Activated CD4-positive, alpha-beta T cell treated with anti-CD3 and anti-CD28 coated beads for 36 hours (primary cell): ENCODE measurements around the gene PAQR5. TPM values are rescaled to one million over a fixed set of nuclear protein-coding genes. Genes with fewer than 3 reads are reported as not detected.
"Not testable (repeated sequence)": the region's sequence is repeated elsewhere in the genome, so short reads cannot be mapped to it uniquely, and the experiment has no call there.

Experiments used
- ATAC-seq: fragments of 200-7000 bp; cut with Tn5 transposase; one replicate; pipeline ENCODE4 v1.10.0; 2021; ENCODE audit warnings: mild to moderate bottlenecking, moderate library complexity
- CTCF ChIA-PET: fragments of 350-600 bp; sonication (Branson Sonifier 250); formaldehyde crosslinking; loops from one replicate; lab custom pipeline; 2021; ENCODE audit warnings: antibody characterized with exemption; lab: Charles Lee
- POLR2A ChIA-PET: fragments of 350-600 bp; sonication (Branson Sonifier 250); formaldehyde crosslinking; loops from one replicate; lab custom pipeline; 2021; ENCODE audit warnings: antibody characterized with exemption, inconsistent platforms; lab: Charles Lee
- DNase-seq: peaks from one replicate; pipeline ENCODE4 v3.0.0-alpha.2; 2020
- H3K27ac Mint-ChIP-seq: one replicate; pipeline ENCODE4 v1.8.0; 2021; ENCODE audit warnings: mixed read lengths
- H3K27me3 Mint-ChIP-seq: one replicate; pipeline ENCODE4 v1.8.0; 2021; ENCODE audit warnings: mixed read lengths
- H3K36me3 Mint-ChIP-seq: one replicate; pipeline ENCODE4 v1.8.0; 2021; ENCODE audit warnings: low read depth, mixed read lengths
- H3K4me1 Mint-ChIP-seq: one replicate; pipeline ENCODE4 v1.8.0; 2021; ENCODE audit warnings: mixed read lengths
- H3K4me3 Mint-ChIP-seq: one replicate; pipeline ENCODE4 v1.8.0; 2021; ENCODE audit warnings: mild to moderate bottlenecking, moderate library complexity, mixed read lengths
- H3K9me3 Mint-ChIP-seq: one replicate; pipeline ENCODE4 v1.8.0; 2021; ENCODE audit warnings: low read depth, mixed read lengths
- intact Hi-C, 2 experiments: fragments of 100-400 bp; cut with DNase I in 1 of 2; cut with micrococcal nuclease in 1 of 2; formaldehyde crosslinking; loops; one replicate each; pipeline versions ENCODE4 v1.14.2 to v1.15.1; 2022 to 2024; cut with DNase I, micrococcal nuclease
- total RNA-seq, 2 experiments: library from RNA; stranded (reverse); gene quantifications; one replicate each; pipeline ENCODE4 v1.2.3, GENCODE V29; 2021

The PAQR5 gene
- total RNA-seq, 2 experiments from 2014 or later = 0.05 TPM; not detected in 1

DNA sequence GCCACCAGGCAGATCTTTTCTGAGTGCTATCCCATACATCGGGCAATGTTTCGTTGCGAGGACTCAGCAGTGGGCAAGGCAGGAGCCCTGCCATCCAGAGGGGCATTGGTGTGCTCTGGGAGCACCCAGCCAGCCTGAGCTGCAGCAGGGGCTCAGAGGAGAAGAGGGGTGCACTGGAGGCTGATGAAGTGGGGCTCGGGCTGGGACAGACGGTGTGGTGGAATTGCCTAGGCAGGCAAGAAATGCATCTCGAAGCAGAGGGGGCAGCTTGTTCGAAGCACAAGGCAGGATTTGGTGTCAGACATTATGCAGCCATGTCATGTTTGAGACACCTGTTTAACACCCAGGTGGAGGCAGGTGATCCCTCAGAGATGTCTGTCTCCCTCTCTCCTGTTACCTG, 19.3 kb downstream of the PAQR5 start:
- Mint-ChIP-seq H3K27me3 (peaks cover 19% of the 10 kb centered on the region), H3K27ac (no peak overlapping the region), H3K4me3 (no peak overlapping the region), H3K36me3 (no peaks in the 10 kb centered on the region), H3K9me3 (no peaks in the 10 kb centered on the region), H3K4me1 (peaks cover 22% of the 10 kb centered on the region)
- intact Hi-C loops = no loop called here
- ATAC-seq (no peak), DNase-seq (no peak)
- ChIA-PET CTCF (no interaction called here), POLR2A (no interaction called here)

DNA sequence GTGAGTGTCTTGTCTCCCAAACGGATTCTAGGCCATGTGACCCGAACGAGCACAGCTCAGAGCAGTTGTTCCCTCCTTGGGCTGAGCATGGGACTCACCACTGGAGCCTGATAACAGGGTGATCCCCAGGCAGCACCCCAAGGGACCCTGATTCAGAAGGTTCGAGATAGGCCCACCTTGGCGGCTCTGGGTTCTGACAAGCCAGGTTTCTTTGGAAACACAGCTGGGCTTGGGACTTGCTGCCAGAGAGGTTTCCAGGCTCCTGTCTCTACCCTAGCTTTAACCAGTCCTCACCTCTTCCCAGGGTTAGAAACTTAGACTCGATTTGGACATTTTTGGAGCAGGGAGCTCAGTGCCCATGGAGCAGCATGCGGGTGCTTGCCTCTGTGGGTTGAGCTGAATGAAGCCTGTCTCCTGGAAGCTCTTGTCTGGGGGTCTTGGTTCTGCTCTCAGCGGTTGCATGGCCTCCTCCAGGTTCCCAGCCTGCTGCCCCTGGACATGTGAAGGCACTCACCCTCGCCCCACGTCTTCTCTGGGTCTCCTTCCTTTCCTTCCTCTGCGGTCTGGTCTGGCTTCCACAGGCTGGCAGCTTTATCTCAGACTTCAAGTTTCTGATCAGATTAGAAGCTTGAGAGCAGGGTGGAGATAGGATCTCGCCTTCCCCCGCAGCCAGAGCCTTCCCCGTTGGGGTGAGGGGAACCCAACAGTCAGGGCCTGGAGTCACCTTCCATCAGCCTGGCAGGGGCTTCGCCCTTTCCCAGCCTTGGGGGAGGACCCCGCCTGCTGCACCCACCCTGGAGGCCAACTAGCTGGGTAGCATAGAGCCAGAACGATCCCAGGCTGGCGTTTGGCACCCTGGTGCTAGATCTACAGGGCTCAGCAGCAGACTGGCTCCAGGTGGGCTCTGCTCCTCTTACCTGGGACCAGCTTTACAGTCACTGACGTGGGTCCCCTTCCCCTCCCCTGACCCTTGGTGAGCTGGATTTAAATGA, 21.0 kb downstream of the PAQR5 start:
- ATAC-seq (peak; percentile 27), DNase-seq (no peak)
- intact Hi-C loops = loop anchor here (5.0 kb wide), 4 partner anchors 73 to 398 kb away; no protein-coding TSS in a partner anchor
- Mint-ChIP-seq H3K36me3 (no peaks in the 10 kb centered on the region), H3K27me3 (peaks cover 19% of the 10 kb centered on the region), H3K4me3 (no peak overlapping the region), H3K4me1 (peaks cover 22% of the 10 kb centered on the region), H3K9me3 (no peaks in the 10 kb centered on the region), H3K27ac (no peak overlapping the region)
- ChIA-PET CTCF (interaction anchor here (0.7 to 1.4 kb wide), 4 partner anchors 8 to 89 kb away, joined by 3 read pairs; no protein-coding TSS in a partner anchor), POLR2A (no interaction called here)

DNA sequence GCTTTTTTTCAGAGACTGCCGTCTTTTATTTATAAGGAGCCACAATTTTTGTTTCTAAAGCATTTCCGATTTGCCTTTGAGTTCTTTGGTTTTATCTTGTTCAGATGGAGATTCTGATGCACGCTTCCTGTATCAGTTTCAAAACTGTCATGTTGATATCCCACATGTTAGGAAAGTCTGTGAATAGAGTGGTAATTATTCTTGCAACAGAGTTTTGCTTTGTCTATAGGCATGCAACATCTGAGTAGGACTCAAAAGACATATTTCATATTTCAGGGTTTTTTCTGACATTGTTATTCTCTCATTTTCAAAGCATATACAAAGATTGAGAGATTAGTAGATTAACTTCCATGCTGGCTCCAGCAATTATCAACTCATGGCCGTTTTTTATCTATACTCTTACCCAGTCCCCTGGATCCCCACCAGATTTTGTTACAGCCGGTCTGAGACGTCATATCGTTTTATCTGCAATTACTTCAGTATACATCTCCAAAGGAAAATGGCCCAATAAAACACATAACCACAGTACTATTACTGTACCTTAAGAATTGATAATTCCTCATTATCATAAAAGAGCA, 22.4 kb downstream of the PAQR5 start:
- no peak overlapping the region for H3K4me3 Mint-ChIP-seq
- peak overlapping the region; percentile 39 for H3K27ac Mint-ChIP-seq
- ChIA-PET POLR2A (no interaction called here), CTCF (no interaction called here)
- peaks cover 22% of the 10 kb centered on the region for H3K27me3 Mint-ChIP-seq
- ATAC-seq = peak; percentile 93
- intact Hi-C loops = loop anchor here (1.0 to 5.0 kb wide), 5 partner anchors 71 to 396 kb away; partner anchors contain the start of gene KIF23 (in 1 of the 2)
- no peak for DNase-seq
- no peaks in the 10 kb centered on the region for H3K36me3 Mint-ChIP-seq
- no peaks in the 10 kb centered on the region for H3K9me3 Mint-ChIP-seq
- peaks cover 22% of the 10 kb centered on the region for H3K4me1 Mint-ChIP-seq

DNA sequence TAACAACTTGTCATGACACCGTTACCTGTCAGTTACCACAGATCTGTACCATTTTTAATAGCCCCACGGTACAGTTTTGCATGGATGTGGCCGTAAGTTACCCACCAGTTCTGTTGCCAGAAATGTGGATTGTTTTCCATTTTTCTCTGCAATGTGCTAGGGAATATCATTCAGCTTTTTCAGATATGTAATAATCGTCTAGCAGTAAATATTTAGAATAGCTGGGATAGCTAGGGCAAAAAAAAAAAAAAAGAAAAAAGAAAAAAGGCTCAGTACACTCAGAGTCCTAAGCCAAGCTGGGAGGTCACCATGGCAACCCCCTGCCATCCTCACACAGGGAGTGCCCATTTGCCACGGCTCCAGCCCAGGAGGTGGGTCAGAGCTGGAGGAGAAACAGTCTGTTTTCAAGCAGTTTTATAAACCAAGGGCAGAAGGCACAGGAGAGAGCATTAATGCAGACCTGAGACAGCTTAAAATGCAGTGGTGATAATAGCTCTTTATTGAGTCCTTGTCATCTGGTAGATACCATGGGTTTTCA, 25.2 kb downstream of the PAQR5 start:
- Mint-ChIP-seq H3K36me3 (no peaks in the 10 kb centered on the region), H3K9me3 (no peaks in the 10 kb centered on the region), H3K4me1 (peaks cover 22% of the 10 kb centered on the region), H3K27ac (no peak overlapping the region), H3K4me3 (no peak overlapping the region), H3K27me3 (peaks cover 18% of the 10 kb centered on the region)
- intact Hi-C loops = loop anchor here (5.0 kb wide), 4 partner anchors 68 to 393 kb away; no protein-coding TSS in a partner anchor
- ATAC-seq = no peak
- ChIA-PET CTCF (interaction anchor here (0.6 kb wide), 1 partner anchor 16 kb away, joined by 3 read pairs; no protein-coding TSS in a partner anchor), POLR2A (no interaction called here)
- DNase-seq = no peak

DNA sequence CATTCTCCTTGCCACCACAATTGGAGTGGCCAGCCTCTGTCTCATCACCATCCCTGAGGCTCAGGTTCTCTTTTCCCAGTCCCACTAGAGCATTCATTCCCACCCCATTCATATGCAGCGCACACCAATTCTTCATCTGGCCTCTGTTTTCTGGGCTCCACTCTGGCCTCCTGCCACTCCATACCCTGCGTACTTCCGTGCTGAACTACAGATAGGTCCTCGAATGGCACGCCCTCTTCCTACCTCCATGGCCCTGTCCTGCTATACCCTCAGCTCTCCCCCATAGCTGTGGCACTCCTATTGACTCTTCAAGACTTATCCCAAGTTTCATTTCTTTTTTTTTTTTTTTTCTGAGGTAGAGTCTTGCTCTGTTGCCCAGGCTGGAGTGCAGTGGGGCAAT, 25.9 kb downstream of the PAQR5 start:
- ChIA-PET POLR2A (no interaction called here), CTCF (interaction anchor here (0.6 kb wide), 1 partner anchor 17 kb away, joined by 3 read pairs; no protein-coding TSS in a partner anchor)
- no peak overlapping the region for H3K4me3 Mint-ChIP-seq
- ATAC-seq = no peak
- peaks cover 21% of the 10 kb centered on the region for H3K4me1 Mint-ChIP-seq
- intact Hi-C loops = loop anchor here (5.0 kb wide), 4 partner anchors 68 to 393 kb away; no protein-coding TSS in a partner anchor
- no peaks in the 10 kb centered on the region for H3K36me3 Mint-ChIP-seq
- H3K9me3 Mint-ChIP-seq = no peaks in the 10 kb centered on the region
- peaks cover 15% of the 10 kb centered on the region for H3K27me3 Mint-ChIP-seq
- DNase-seq = no peak
- H3K27ac Mint-ChIP-seq = no peak overlapping the region

DNA sequence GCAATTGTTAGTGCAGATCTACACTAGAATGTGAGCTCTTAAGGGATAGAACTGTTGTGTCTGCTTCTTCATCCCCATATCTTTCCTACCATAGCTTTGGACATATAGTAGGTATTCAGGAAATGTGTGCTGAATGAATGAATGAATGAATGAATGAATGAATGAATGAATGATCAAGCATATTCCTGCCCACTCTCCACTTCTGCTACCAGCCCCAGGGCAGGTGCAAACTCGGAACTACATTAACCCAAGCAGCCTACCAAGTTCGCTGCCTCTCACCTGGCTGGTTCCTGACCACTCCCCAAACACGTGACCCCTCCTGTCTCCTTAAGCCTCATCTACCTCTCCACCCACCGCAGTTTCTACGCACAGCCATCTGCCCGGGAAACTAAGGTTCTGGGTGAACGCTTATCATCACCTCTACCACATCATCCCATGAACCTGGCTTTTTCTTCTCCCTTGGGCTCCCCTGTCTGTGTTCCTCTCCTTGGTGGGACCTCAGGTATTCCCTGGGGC, 26.8 kb downstream of the PAQR5 start:
- DNase-seq (no peak), ATAC-seq (no peak)
- ChIA-PET CTCF (no interaction called here), POLR2A (no interaction called here)
- H3K36me3 Mint-ChIP-seq = no peaks in the 10 kb centered on the region
- H3K4me1 Mint-ChIP-seq = peaks cover 13% of the 10 kb centered on the region
- H3K9me3 Mint-ChIP-seq = no peaks in the 10 kb centered on the region
- no peak overlapping the region for H3K4me3 Mint-ChIP-seq
- peaks cover 18% of the 10 kb centered on the region for H3K27me3 Mint-ChIP-seq
- intact Hi-C loops = no loop called here
- H3K27ac Mint-ChIP-seq = no peak overlapping the region

DNA sequence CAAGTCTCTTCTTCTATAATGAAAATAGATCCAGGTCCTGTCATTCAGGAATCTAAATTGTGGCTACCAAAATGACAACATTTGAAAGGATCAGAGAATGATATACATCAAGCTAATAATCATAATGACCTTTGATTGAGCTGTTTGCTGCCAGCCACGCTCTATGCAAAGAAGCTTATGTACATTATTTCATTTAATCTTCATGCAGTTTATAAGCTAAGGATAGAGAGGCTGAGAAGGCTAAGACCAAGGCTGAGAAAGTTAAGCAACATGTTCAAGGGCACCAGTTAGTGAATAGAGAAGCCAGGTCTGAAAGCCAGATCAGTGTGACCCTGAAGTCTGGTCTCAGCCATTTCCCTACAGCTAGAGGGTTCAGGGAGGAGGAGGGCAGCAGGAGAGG, 29.4 kb downstream of the PAQR5 start:
- intact Hi-C loops = no loop called here
- no peak overlapping the region for H3K4me3 Mint-ChIP-seq
- no peaks in the 10 kb centered on the region for H3K4me1 Mint-ChIP-seq
- H3K27me3 Mint-ChIP-seq = peaks cover 19% of the 10 kb centered on the region
- ChIA-PET CTCF (interaction anchor here (1.0 kb wide), 1 partner anchor 8 kb away, joined by 3 read pairs; no protein-coding TSS in a partner anchor), POLR2A (no interaction called here)
- H3K36me3 Mint-ChIP-seq = no peaks in the 10 kb centered on the region
- H3K27ac Mint-ChIP-seq = no peak overlapping the region
- no peak for ATAC-seq
- DNase-seq = no peak
- H3K9me3 Mint-ChIP-seq = no peaks in the 10 kb centered on the region

DNA sequence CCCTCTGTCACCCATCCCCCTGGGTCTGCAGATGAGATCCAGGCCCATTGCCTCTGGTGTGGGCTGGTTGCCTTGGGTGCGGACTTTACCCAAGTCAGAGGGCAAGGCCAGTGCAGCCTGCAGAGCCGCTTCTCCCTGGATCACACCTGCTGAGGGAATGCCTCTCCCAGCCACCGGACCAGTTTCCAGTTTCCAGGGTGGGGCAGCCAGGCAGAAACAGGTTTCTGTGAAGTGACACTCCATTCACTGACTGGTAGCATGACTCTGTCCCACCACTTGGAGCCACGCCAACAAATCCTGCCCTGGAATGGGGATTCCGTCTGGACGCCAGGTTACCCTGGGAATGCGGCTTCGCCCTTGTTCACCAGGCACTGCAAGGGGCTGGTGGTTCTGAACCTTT, 30.0 kb downstream of the PAQR5 start:
- no peaks in the 10 kb centered on the region for H3K4me1 Mint-ChIP-seq
- H3K36me3 Mint-ChIP-seq = no peaks in the 10 kb centered on the region
- H3K27ac Mint-ChIP-seq = no peak overlapping the region
- no peaks in the 10 kb centered on the region for H3K9me3 Mint-ChIP-seq
- DNase-seq (no peak), ATAC-seq (no peak)
- ChIA-PET CTCF (no interaction called here), POLR2A (no interaction called here)
- no peak overlapping the region for H3K4me3 Mint-ChIP-seq
- H3K27me3 Mint-ChIP-seq = peaks cover 19% of the 10 kb centered on the region
- intact Hi-C loops = no loop called here

DNA sequence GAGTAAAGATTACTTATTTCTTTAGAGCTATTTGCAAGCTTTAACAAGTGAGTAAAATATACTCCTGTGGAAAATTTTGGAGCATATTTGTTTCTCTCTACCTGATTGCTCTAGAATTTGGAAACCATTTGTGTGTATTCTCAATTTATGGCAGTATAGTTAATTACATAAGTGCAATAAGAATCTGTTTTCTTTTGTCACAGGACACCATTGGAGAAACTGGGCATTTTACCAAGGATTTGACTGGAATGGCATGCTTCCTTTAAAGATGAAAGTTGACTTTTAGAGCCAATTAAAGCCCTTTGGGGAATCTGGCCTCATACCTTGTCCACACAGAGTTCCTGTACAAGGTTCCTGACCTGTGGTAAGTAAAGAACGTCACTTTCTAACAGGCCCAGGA, 38.4 kb downstream of the PAQR5 start:
- POLR2A ChIA-PET = no interaction called here
- no peak for DNase-seq
- intact Hi-C loops = no loop called here
- Mint-ChIP-seq H3K4me3 (no peak overlapping the region), H3K36me3 (no peaks in the 10 kb centered on the region), H3K27me3 (no peaks in the 10 kb centered on the region), H3K9me3 (peaks cover 1% of the 10 kb centered on the region), H3K27ac (no peak overlapping the region), H3K4me1 (no peaks in the 10 kb centered on the region)
- no peak for ATAC-seq
- CTCF ChIA-PET = interaction anchor here (1.3 kb wide), 1 partner anchor 58 kb away, joined by 3 read pairs; no protein-coding TSS in a partner anchor

DNA sequence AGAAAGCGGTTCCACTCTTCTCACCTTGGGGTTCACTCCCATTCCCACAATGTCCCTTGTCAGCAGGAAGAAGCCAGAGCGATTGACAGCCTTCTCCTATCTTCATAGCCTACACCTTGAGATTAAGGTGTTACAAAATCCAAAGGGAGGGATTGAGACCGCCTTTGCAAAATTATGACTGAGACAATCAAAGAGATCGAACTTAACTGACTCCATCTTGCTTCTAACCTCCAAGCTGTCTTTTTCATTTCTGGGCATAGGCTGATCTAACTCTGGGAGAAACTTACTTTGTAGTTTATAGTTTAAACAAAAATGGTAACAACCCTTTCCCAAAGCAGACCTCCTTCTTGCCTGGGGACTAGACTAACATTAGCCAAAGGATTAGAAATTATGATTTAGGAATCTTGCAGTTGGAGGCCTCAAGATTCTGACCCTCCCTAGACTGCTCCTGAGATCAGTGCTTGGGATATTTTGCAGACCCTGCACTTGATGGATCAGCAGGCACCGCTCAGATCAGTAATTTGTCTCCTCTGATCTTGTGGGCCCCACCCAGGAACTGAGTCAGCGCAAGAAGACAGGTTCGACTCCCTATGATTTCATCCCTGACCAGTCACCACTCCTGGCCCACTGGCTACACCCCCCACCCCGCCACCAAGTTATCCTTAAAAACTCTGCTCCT, 40.0 kb downstream of the PAQR5 start:
- CTCF ChIA-PET = interaction anchor here (1.1 kb wide), 1 partner anchor 21 kb away, joined by 3 read pairs; no protein-coding TSS in a partner anchor
- POLR2A ChIA-PET = no interaction called here
- no peaks in the 10 kb centered on the region for H3K27me3 Mint-ChIP-seq
- no peaks in the 10 kb centered on the region for H3K4me1 Mint-ChIP-seq
- no peaks in the 10 kb centered on the region for H3K36me3 Mint-ChIP-seq
- no peak overlapping the region for H3K4me3 Mint-ChIP-seq
- no peak for DNase-seq
- H3K9me3 Mint-ChIP-seq = peaks cover 1% of the 10 kb centered on the region
- H3K27ac Mint-ChIP-seq = no peak overlapping the region
- ATAC-seq = no peak
- intact Hi-C loops = no loop called here

DNA sequence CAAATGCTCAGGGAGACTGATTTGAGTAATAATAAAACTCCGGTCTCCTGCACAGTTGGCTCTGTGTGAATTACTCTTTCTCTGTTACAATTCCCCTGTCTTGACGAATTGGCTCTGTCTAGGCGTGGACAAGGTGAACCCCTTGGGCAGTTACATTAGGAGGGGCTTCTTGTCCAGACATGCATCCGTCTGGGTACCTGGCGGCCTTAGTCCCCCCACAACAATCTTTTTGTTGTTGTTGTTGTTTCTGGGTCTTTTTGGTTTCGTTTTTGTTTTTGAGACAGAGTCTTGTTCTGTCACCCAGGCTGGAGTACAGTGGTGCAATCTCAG, 40.5 kb downstream of the PAQR5 start:
- ATAC-seq, intact Hi-C loops, H3K4me3 Mint-ChIP-seq, H3K9me3 Mint-ChIP-seq, H3K27ac Mint-ChIP-seq, H3K27me3 Mint-ChIP-seq, POLR2A ChIA-PET, H3K36me3 Mint-ChIP-seq, H3K4me1 Mint-ChIP-seq, DNase-seq: not testable (repeated sequence)
- CTCF ChIA-PET = interaction anchor here (1.1 kb wide), 1 partner anchor 21 kb away, joined by 3 read pairs; no protein-coding TSS in a partner anchor
